ENCODE measurements around the gene NCBP2L. TPM values are rescaled to one million over a fixed set of nuclear protein-coding genes. Genes with fewer than 3 reads are reported as not detected.

Gene NCBP2L
- total and polyA plus RNA-seq, 2 donors (not counting 3 experiments of a cell fraction or from before 2014, with no cell fraction given): not detected

GRCh38 chrX:107738272-107738671, 39.3 kb upstream of the NCBP2L start:
- Histone ChIP-seq H2AFZ (ENCODE audit: low read depth, low read length) (no peak overlapping the region), H3K4me3 (replicated peaks in 1 of 3; ENCODE audit: insufficient read depth in 1 of 3, low read depth in 1 of 3, low read length in 3 of 3) (no peak overlapping the region), H3K4me2 (ENCODE audit: insufficient read depth, low read length) (no peak overlapping the region), H3K27me3 (ENCODE audit: control insufficient read depth in 2 of 2, insufficient read depth in 2 of 2, low read length in 2 of 2) (no peaks in the 10 kb centered on the region), H3K9me1 (replicated peaks; ENCODE audit: control insufficient read depth, extremely low read depth, insufficient read depth, low read length) (no peaks in the 10 kb centered on the region), H3K36me3 (ENCODE audit: control insufficient read depth in 2 of 2, extremely low read depth in 1 of 2, insufficient read depth in 2 of 2, low read length in 2 of 2) (no peaks in the 10 kb centered on the region), H3K79me2 (ENCODE audit: control insufficient read depth, insufficient read depth, low read length) (no peaks in the 10 kb centered on the region), H3K9ac (replicated peaks; ENCODE audit: extremely low read depth, insufficient read depth, low read length) (no peak overlapping the region), H3K9me3 (replicated peaks; ENCODE audit: control insufficient read depth, insufficient read depth, low read length) (no peaks in the 10 kb centered on the region), H3K4me1 (ENCODE audit: control insufficient read depth, extremely low read depth, insufficient read depth, low read length) (peaks cover 14% of the 10 kb centered on the region), H4K20me1 (replicated peaks; ENCODE audit: control insufficient read depth, extremely low read depth, insufficient read depth, low read length) (no peaks in the 10 kb centered on the region), H3K27ac (ENCODE audit: insufficient read depth, low read depth, low read length) (no peak overlapping the region)
- DNase-seq (ENCODE audit: low read depth, low spot score) (no peak), FAIRE-seq (no peak)
- ChIA-PET CTCF (interaction anchor here (1.2 kb wide), 1 partner anchor 39 kb away, joined by 3 read pairs; the partner anchor contains the start of gene NCBP2L), POLR2A (no interaction called here)
- dilution Hi-C loops (cut with MboI; ENCODE audit: extremely low pct_ligation_motif_present, low sequenced_read_pairs) (no loop called here), intact Hi-C loops (cut with micrococcal nuclease) (no loop called here)
- no peak for TF ChIP-seq MAX (IDR thresholded peaks at IDR 0.05; ENCODE audit: insufficient read depth, insufficient read length)
- TF ChIP-seq JUN (IDR thresholded peaks at IDR 0.05; ENCODE audit: borderline replicate concordance, insufficient read depth, insufficient read length, low read depth): no peak
- no peak for TF ChIP-seq FOS (IDR thresholded peaks at IDR 0.05; ENCODE audit: borderline replicate concordance, insufficient read depth, low read length)
- no peak for TF ChIP-seq EZH2 (IDR thresholded peaks at IDR 0.05; ENCODE audit: borderline replicate concordance, low read depth, low read length, severe bottlenecking)
- no peak for TF ChIP-seq MYC (IDR thresholded peaks at IDR 0.05; ENCODE audit: low read depth, low read length)
- TF ChIP-seq POLR2A (IDR thresholded peaks at IDR 0.05; ENCODE audit: low read depth, low read length): no peak
- no peak for TF ChIP-seq CTCF (IDR thresholded peaks at IDR 0.05; ENCODE audit: extremely low read depth in 1 of 2, insufficient read depth in 1 of 2, low read depth in 1 of 2, low read length in 2 of 2)
- no peak for TF ChIP-seq POLR2AphosphoS5 (IDR thresholded peaks at IDR 0.05; ENCODE audit: insufficient read depth, low read depth, low read length)
- TF ChIP-seq GATA2 (IDR thresholded peaks at IDR 0.05; ENCODE audit: insufficient read depth, insufficient read length, low read depth, low read length): no peak
- no TSS peak for BruUV-seq (replicated peaks)

All from endothelial cell of umbilical vein (primary cell).